Thyroid gland (tissue), 4 donors: Measurements from ENCODE around the gene LGR4.

Source experiments
- CTCF ChIP-seq, 6 experiments: fragments of 200-600 bp in 3 of 6; fragments of 450-650 bp in 3 of 6; sonication (generic) in 3 of 6; IDR thresholded peaks; one replicate each; pipeline ENCODE4 v1.5.1; 2016 to 2019; ENCODE audit warnings: antibody characterized with exemption in 6 of 6, mild to moderate bottlenecking in 2 of 6, inconsistent platforms in 1 of 6, moderate library complexity in 1 of 6
- POLR2A ChIP-seq, 2 donors: fragments of 450-650 bp; IDR thresholded peaks; one replicate each; pipeline ENCODE4 v1.6.1; 2017; ENCODE audit warnings: antibody characterized with exemption in 2 of 2, mild to moderate bottlenecking in 2 of 2, moderate library complexity in 1 of 2

GRCh38 chr11:27380771-27381170 lies 91.8 kb downstream of the LGR4 start:
- TF ChIP-seq POLR2A (IDR thresholded peaks at IDR 0.05) (no peak), CTCF (IDR thresholded peaks at IDR 0.05) (no peak)
